NCI-H2107 treated with DMSO at 0.1 percent for 48 hours (cell line): ENCODE measurements around the gene RAB29.
"Not testable (repeated sequence)": the region's sequence is repeated elsewhere in the genome, so short reads cannot be mapped to it uniquely, and the experiment has no call there.

ENCODE experiments used
- DNase-seq: peaks from one replicate; lab custom pipeline; 2025; ENCODE audit not compliant: unreplicated experiment; lab: John Stamatoyannopoulos, UW

The RAB29 gene

GRCh38 chr1:205726619-205727125, 48.6 kb downstream of the RAB29 start:
- no peak for DNase-seq

GRCh38 chr1:205725514-205725913, 49.8 kb downstream of the RAB29 start:
- DNase-seq = no peak

DNA sequence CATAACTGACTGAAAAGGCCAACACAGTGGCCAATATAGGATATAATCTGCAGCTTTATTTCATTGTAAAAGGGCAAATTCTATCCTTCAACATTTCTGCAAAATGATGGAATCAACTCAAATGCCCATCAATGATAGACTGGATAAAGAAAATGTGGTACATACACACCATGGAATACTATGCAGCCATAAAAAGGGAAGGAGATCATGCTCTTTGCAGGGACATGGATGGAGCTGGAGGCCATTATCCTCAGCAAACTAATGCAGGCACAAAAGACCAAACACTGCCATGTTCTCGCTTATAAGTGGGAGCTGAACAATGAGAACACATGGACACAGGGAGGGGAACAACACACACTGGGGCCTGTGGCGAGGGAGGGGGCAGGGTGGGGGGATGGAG, 54.5 kb downstream of the RAB29 start:
- not testable (repeated sequence) for DNase-seq

GRCh38 chr1:205719762-205720161, 55.5 kb downstream of the RAB29 start:
- DNase-seq = no peak

- DNase-seq = no peak
These were observed 56.3 kb downstream of the RAB29 start for GRCh38 chr1:205719015-205719414.
